Neutrophil (primary cell): Measurements from ENCODE around the gene AGO3.

Experiments
- H3K27ac ChIP-seq: fragments of 200-600 bp; sonication (generic); 2 replicates; pipeline ENCODE4 v1.5.1; 2016; ENCODE audit warnings: mild to moderate bottlenecking, moderate library complexity
- H3K27me3 ChIP-seq: fragments of 200-600 bp; sonication (generic); 2 replicates; pipeline ENCODE4 v1.6.0; 2016; ENCODE audit warnings: mild to moderate bottlenecking
- H3K36me3 ChIP-seq: fragments of 200-600 bp; sonication (generic); 2 replicates; pipeline ENCODE4 v1.5.1; 2017
- H3K4me1 ChIP-seq, 2 experiments: fragments of 200-600 bp in 1 of 2; sonication (generic) in 1 of 2; 1 replicate in 1 of 2; 2 replicates in 1 of 2; pipeline versions ENCODE4 v1.5.1 to v1.6.1; 2013 to 2016; ENCODE audit warnings: low read depth in 1 of 2, low read length in 1 of 2, mild to moderate bottlenecking in 1 of 2, moderate library complexity in 1 of 2; ENCODE audit not compliant: control insufficient read depth in 1 of 2, insufficient read depth in 1 of 2
- H3K4me3 ChIP-seq, 2 experiments: fragments of 200-600 bp in 1 of 2; sonication (generic) in 1 of 2; 1 replicate in 1 of 2; 2 replicates in 1 of 2; pipeline ENCODE4 v1.5.1; 2013 to 2016; ENCODE audit warnings: low read depth in 1 of 2, low read length in 1 of 2, mild to moderate bottlenecking in 1 of 2, moderate library complexity in 1 of 2
- H3K9me3 ChIP-seq: fragments of 200-600 bp; sonication (generic); 2 replicates; pipeline ENCODE4 v1.5.1; 2016
- CTCF ChIP-seq: fragments of 200-600 bp; sonication (generic); IDR thresholded peaks from 2 replicates; pipeline ENCODE4 v1.5.1; 2016; ENCODE audit warnings: antibody characterized with exemption

The AGO3 gene

DNA sequence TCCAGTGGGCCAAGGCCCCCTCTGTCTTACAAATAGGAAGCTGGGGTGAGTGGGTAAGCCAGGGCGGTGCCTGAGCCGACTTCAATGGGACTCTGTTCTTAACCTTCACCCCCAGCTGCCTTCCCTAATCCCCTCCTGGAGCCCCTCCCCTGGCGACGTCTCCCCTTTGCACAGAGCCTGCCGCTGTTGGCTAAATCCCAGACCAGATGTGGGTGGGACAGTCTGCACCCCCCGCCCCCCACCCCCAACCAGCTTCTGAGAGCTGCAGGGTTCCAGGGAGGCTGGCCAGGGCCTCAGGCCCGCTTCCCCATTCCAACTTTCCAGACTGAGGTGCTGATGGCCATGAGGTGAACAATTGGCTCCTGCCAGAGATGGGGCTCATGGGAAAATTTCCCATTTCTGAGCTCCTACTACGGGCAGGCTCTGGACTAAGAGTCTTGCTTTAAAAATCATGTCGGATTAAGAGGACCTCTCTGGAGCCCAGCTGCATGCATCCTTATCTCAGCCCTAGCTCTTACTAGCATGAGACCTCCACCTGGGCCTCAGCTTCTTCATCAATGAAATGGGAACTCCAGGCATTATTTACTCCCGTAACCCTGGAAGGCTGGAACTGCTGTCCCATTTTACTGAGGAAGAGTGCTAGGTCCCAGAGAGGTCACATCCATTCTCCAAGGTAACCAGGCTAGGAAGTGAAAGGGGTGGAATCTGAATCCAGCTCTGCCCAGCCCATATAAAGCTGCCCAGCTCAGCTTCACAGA lies 187.7 kb downstream of the AGO3 start:
- H3K9me3 ChIP-seq = no peaks in the 10 kb centered on the region
- H3K4me1 ChIP-seq = peaks cover 27 to 32% of the 10 kb centered on the region in 2 experiments
- H3K27me3 ChIP-seq = peaks cover 21% of the 10 kb centered on the region
- H3K4me3 ChIP-seq = no peak overlapping the region
- H3K36me3 ChIP-seq = no peaks in the 10 kb centered on the region
- TF ChIP-seq CTCF = no peak
- H3K27ac ChIP-seq = no peak overlapping the region

DNA sequence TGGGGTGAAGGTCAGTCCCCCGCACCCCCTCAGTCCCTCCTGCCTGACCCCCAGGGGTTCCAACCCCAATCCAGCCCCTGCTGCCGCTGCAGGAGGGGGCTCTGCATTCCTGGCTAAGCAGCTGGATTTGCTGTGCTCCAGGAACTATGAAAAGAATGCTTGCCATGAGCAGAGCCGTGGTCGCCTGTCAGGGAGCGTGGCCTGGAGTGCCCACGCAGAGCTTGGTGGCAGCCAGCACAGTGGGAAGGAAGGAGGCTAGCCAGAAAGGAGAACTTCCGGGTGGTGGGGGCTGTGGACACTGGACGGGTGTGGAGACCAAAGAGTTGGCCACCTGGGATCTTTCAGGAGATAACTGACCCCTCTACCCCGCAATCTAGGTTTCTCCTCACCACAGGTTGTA lies 188.6 kb downstream of the AGO3 start:
- peaks cover 29% of the 10 kb centered on the region for H3K27me3 ChIP-seq
- no peak overlapping the region for H3K27ac ChIP-seq

More for the DNA sequence above, 188.6 kb downstream of the AGO3 start:
- Histone ChIP-seq H3K9me3 (no peaks in the 10 kb centered on the region), H3K4me1 (peaks cover 27 to 32% of the 10 kb centered on the region in 2 experiments), H3K4me3 (no peak overlapping the region), H3K36me3 (no peaks in the 10 kb centered on the region)
- no peak for TF ChIP-seq CTCF
